Liver (tissue), 9 donors: ENCODE data around the gene COMMD4. TPM values are rescaled to one million over a fixed set of nuclear protein-coding genes. Genes with fewer than 3 reads are reported as not detected.

Source experiments
- DNase-seq: peaks from one replicate; pipeline ENCODE4 v3.0.0-alpha.2; 2017; ENCODE audit warnings: low spot score
- H3K27ac ChIP-seq, 2 donors: one replicate each; pipeline ENCODE4 v1.7.0; 2013; ENCODE audit warnings: inconsistent platforms in 2 of 2, low read length in 2 of 2, control low read depth in 1 of 2, low read depth in 1 of 2, mild to moderate bottlenecking in 1 of 2
- H3K27me3 ChIP-seq, 4 donors: one replicate each; pipeline versions ENCODE4 v1.6.1 to v1.7.0; 2013; ENCODE audit warnings: low read length in 3 of 4, inconsistent platforms in 1 of 4, mild to moderate bottlenecking in 1 of 4, moderate library complexity in 1 of 4; ENCODE audit not compliant: control insufficient read depth in 4 of 4, insufficient read depth in 4 of 4
- H3K36me3 ChIP-seq, 4 donors: one replicate each; pipeline versions ENCODE4 v1.6.1 to v1.7.0; 2013; ENCODE audit warnings: low read length in 3 of 4, mild to moderate bottlenecking in 3 of 4, low read depth in 1 of 4, moderate library complexity in 1 of 4; ENCODE audit not compliant: control insufficient read depth in 4 of 4, insufficient read depth in 3 of 4
- H3K4me1 ChIP-seq, 4 donors: one replicate each; pipeline versions ENCODE4 v1.6.1 to v1.7.0; 2013; ENCODE audit warnings: low read length in 3 of 4, mild to moderate bottlenecking in 3 of 4, moderate library complexity in 1 of 4; ENCODE audit not compliant: control insufficient read depth in 4 of 4, insufficient read depth in 4 of 4
- H3K4me3 ChIP-seq, 3 donors: one replicate each; pipeline versions ENCODE4 v1.6.1 to v1.7.0; 2013; ENCODE audit warnings: low read length in 3 of 3, control low read depth in 1 of 3, low read depth in 1 of 3, mild to moderate bottlenecking in 1 of 3
- H3K9ac ChIP-seq, 2 donors: one replicate each; pipeline ENCODE4 v1.7.0; 2013; ENCODE audit warnings: low read length in 2 of 2, mild to moderate bottlenecking in 2 of 2, moderate library complexity in 2 of 2, control low read depth in 1 of 2, low read depth in 1 of 2
- H3K9me3 ChIP-seq, 4 donors: one replicate each; pipeline versions ENCODE4 v1.6.1 to v1.7.0; 2013; ENCODE audit warnings: low read length in 3 of 4; ENCODE audit not compliant: control insufficient read depth in 4 of 4
- ATF3 ChIP-seq: IDR thresholded peaks from 2 replicates; pipeline ENCODE4 v1.6.1; 2016; ENCODE audit warnings: antibody characterized with exemption
- EGR1 ChIP-seq, 2 donors: IDR thresholded peaks; 2 replicates each; pipeline ENCODE4 v1.6.1; 2016 to 2018; ENCODE audit warnings: antibody characterized with exemption in 2 of 2, low read depth in 2 of 2
- FOXA1 ChIP-seq: IDR thresholded peaks from 2 replicates; pipeline ENCODE4 v1.6.1; 2016; ENCODE audit warnings: antibody characterized with exemption
- FOXA2 ChIP-seq: IDR thresholded peaks from 2 replicates; pipeline ENCODE4 v1.6.1; 2016; ENCODE audit warnings: antibody characterized with exemption
- GABPA ChIP-seq, 2 donors: IDR thresholded peaks in 1 of 2; conservative IDR thresholded peaks in 1 of 2; 2 replicates each; pipeline ENCODE4 v1.6.1; 2016; ENCODE audit warnings: antibody characterized with exemption in 2 of 2, mild to moderate bottlenecking in 1 of 2, moderate library complexity in 1 of 2
- HNF4A ChIP-seq, 2 donors: conservative IDR thresholded peaks; 2 replicates each; pipeline ENCODE4 v1.6.1; 2016; ENCODE audit warnings: antibody characterized with exemption in 2 of 2, mild to moderate bottlenecking in 2 of 2
- HNF4G ChIP-seq: IDR thresholded peaks from 2 replicates; pipeline ENCODE4 v1.6.1; 2016; ENCODE audit warnings: antibody characterized with exemption
- JUND ChIP-seq, 2 donors: IDR thresholded peaks; 2 replicates each; pipeline ENCODE4 v1.6.1; 2016; ENCODE audit warnings: antibody characterized with exemption in 2 of 2
- MAX ChIP-seq: IDR thresholded peaks from 2 replicates; pipeline ENCODE4 v1.6.1; 2016; ENCODE audit warnings: antibody characterized with exemption
- NR2F2 ChIP-seq: IDR thresholded peaks from 2 replicates; pipeline ENCODE4 v1.6.1; 2016; ENCODE audit warnings: antibody characterized with exemption
- RAD21 ChIP-seq, 2 donors: IDR thresholded peaks; 2 replicates each; pipeline ENCODE4 v1.6.1; 2016; ENCODE audit warnings: antibody characterized with exemption in 2 of 2, mild to moderate bottlenecking in 2 of 2
- REST ChIP-seq: IDR thresholded peaks from 2 replicates; pipeline ENCODE4 v1.6.1; 2016; ENCODE audit warnings: antibody characterized with exemption, mild to moderate bottlenecking
- RXRA ChIP-seq, 2 donors: IDR thresholded peaks; 2 replicates each; pipeline ENCODE4 v1.6.1; 2017 to 2018; ENCODE audit warnings: antibody characterized with exemption in 2 of 2, mild to moderate bottlenecking in 1 of 2
- SP1 ChIP-seq: IDR thresholded peaks from 2 replicates; pipeline ENCODE4 v1.6.1; 2018; ENCODE audit warnings: antibody characterized with exemption, mild to moderate bottlenecking
- TAF1 ChIP-seq: conservative IDR thresholded peaks from 2 replicates; pipeline ENCODE4 v1.6.1; 2016; ENCODE audit warnings: antibody characterized with exemption, mild to moderate bottlenecking
- YY1 ChIP-seq: IDR thresholded peaks from 2 replicates; pipeline ENCODE4 v1.6.1; 2016; ENCODE audit warnings: antibody characterized with exemption, mild to moderate bottlenecking
- WGBS: extraction: QIAGEN DNeasy Blood & Tissue Kit; methylation state at CpG from one replicate; pipeline ENCODE4 v1.1.7; 2013; 5-methylcytosine and 5-hydroxymethylcytosine counted together
- polyA plus RNA-seq, 2 donors: library from polyadenylated mRNA; stranded (reverse) in 1 of 2; unstranded in 1 of 2; fragments of 200-250 nt in 1 of 2; fragments of >200 nt in 1 of 2; fragmentation: Nextera tagmentation in 1 of 2; extraction: Ambion mirVana in 1 of 2; gene quantifications; one replicate each; pipeline versions ENCODE4 v1.2.1 to v1.2.3, GENCODE V29; 2013 to 2015
- total RNA-seq, 2 donors: library from RNA; depleted of rRNA; stranded (reverse); fragments of >200 nt; gene quantifications; one replicate each; pipeline ENCODE4 v1.2.3, GENCODE V29; 2014
- TF ChIP-seq, protein P1 (sequence below): fragments of 150-350 bp; IDR thresholded peaks from 2 replicates; pipeline ENCODE4 v1.5.1; 2017; ENCODE audit warnings: improper control_type of control experiment, low read depth, low read length; ENCODE audit not compliant: missing input control
- TF ChIP-seq, protein P2 (sequence below): IDR thresholded peaks from 2 replicates; pipeline ENCODE4 v1.6.1; 2016; ENCODE audit warnings: antibody characterized with exemption
- donor health status: healthy.
- donor health status: healthy.
- donor health status: healthy.
- donor health status: healthy.
- donor health status: healthy.

COMMD4 gene
- total and polyA plus RNA-seq, 4 donors: 21.2 to 56.0 (median 37.3) TPM

DNA sequence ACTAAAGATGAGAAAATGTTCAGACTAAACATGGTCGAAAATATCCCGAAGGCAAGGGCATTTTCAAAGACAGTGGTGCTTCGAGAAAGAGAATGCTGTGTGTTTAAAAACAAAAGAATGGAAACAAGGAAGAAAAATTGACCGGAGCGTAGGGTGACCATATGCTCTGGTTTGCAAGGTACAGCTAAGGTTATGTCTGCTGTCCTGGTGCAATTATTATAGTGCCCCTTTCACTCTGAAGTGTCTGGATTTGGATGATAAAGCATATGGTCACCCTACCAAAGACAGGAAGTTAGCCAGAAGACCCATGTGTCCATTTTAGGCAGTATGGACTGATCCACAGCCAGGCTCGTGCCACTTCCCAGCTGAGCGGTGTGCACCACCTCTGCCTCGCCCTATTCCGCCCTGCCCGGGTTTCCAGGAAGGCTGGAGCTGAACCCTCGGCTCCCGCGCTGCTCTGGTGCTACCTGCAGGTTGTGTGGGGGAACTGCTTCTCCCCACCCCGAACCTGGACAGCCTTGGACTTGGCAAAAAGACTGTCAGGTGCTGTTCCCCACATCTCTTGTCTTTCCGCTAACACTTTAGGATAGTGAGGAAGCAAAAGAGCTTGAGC is 28.0 kb upstream of the COMMD4 start:
- TF ChIP-seq, protein P1, sequence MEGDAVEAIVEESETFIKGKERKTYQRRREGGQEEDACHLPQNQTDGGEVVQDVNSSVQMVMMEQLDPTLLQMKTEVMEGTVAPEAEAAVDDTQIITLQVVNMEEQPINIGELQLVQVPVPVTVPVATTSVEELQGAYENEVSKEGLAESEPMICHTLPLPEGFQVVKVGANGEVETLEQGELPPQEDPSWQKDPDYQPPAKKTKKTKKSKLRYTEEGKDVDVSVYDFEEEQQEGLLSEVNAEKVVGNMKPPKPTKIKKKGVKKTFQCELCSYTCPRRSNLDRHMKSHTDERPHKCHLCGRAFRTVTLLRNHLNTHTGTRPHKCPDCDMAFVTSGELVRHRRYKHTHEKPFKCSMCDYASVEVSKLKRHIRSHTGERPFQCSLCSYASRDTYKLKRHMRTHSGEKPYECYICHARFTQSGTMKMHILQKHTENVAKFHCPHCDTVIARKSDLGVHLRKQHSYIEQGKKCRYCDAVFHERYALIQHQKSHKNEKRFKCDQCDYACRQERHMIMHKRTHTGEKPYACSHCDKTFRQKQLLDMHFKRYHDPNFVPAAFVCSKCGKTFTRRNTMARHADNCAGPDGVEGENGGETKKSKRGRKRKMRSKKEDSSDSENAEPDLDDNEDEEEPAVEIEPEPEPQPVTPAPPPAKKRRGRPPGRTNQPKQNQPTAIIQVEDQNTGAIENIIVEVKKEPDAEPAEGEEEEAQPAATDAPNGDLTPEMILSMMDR: peak; percentile 52
- TF ChIP-seq REST (no peak), RAD21 (IDR thresholded peaks at IDR 0.05) (peak; percentile 74 to 85)
- Histone ChIP-seq H3K9me3 (no peaks in the 10 kb centered on the region), H3K9ac (no peak overlapping the region), H3K27ac (no peak overlapping the region), H3K4me1 (peaks cover 0 to 3% (median 1%) of the 10 kb centered on the region in 4 donors), H3K36me3 (no peaks in the 10 kb centered on the region), H3K27me3 (no peaks in the 10 kb centered on the region), H3K4me3 (no peak overlapping the region)
- 33% methylated on average over 15 of the region's 15 CpGs for WGBS
- DNase-seq: peak; percentile 44

DNA sequence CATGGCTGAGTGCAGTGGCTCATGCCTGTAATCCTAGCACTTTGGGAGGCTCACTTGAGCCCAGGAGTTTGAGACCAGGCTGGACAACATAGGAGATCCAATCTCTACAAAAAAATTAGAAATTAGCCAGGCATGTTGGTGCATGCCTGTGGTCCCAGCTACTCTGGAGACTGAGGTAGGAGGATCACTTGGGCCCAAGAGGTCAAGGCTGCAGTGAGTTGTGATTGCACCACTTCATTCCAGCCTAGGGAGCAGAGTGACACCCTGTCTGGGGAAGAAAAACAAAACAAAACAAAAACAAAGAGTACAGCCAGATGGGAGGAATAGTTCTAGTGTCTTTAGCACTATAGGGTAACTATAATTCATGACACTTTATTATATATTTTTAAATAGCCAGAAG is 26.2 kb upstream of the COMMD4 start:
- TF ChIP-seq TAF1 (no peak), YY1 (no peak), MAX (no peak), GABPA (IDR thresholded peaks at IDR 0.05 in 1 of 2, conservative IDR thresholded peaks at IDR 0.05 in 1 of 2) (no peak), REST (no peak), EGR1 (IDR thresholded peaks at IDR 0.05; ENCODE audit: low read depth in 2 of 2) (no peak), JUND (IDR thresholded peaks at IDR 0.05) (no peak), RAD21 (IDR thresholded peaks at IDR 0.05) (no peak), FOXA2 (no peak), RXRA (IDR thresholded peaks at IDR 0.05) (no peak), HNF4A (conservative IDR thresholded peaks at IDR 0.05) (no peak), HNF4G (no peak), FOXA1 (no peak), SP1 (no peak), NR2F2 (no peak), ATF3 (no peak)
- TF ChIP-seq, protein P1: no peak
- TF ChIP-seq, protein P2, sequence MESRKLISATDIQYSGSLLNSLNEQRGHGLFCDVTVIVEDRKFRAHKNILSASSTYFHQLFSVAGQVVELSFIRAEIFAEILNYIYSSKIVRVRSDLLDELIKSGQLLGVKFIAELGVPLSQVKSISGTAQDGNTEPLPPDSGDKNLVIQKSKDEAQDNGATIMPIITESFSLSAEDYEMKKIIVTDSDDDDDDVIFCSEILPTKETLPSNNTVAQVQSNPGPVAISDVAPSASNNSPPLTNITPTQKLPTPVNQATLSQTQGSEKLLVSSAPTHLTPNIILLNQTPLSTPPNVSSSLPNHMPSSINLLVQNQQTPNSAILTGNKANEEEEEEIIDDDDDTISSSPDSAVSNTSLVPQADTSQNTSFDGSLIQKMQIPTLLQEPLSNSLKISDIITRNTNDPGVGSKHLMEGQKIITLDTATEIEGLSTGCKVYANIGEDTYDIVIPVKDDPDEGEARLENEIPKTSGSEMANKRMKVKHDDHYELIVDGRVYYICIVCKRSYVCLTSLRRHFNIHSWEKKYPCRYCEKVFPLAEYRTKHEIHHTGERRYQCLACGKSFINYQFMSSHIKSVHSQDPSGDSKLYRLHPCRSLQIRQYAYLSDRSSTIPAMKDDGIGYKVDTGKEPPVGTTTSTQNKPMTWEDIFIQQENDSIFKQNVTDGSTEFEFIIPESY: no peak
- Histone ChIP-seq H3K4me1 (peaks cover 0 to 3% (median 1%) of the 10 kb centered on the region in 4 donors), H3K27me3 (no peaks in the 10 kb centered on the region), H3K9me3 (no peaks in the 10 kb centered on the region), H3K27ac (no peak overlapping the region), H3K4me3 (no peak overlapping the region), H3K36me3 (no peaks in the 10 kb centered on the region), H3K9ac (no peak overlapping the region)
- no peak for DNase-seq
